Activated T-helper 17 cell treated with anti-CD3 and anti-CD28 coated beads, Interleukin-2, amount 50 U/mL, for 72 hours (primary cell): ENCODE data around the gene CENPVL3. TPM values are rescaled to one million over a fixed set of nuclear protein-coding genes. Genes with fewer than 3 reads are reported as not detected.
"Not testable (repeated sequence)": the region's sequence is repeated elsewhere in the genome, so short reads cannot be mapped to it uniquely, and the experiment has no call there.

Experiments used
- ATAC-seq: fragments of 150-1000 bp; cut with Tn5 transposase; replicated peaks from 2 replicates; pipeline ENCODE4 v1.10.0; 2021; ENCODE audit warnings: mild to moderate bottlenecking, moderate library complexity
- H3K27ac Mint-ChIP-seq: one replicate; pipeline ENCODE4 v1.8.0; 2022; ENCODE audit warnings: mixed read lengths
- H3K27me3 Mint-ChIP-seq: one replicate; pipeline ENCODE4 v1.8.0; 2022; ENCODE audit warnings: mixed read lengths
- H3K36me3 Mint-ChIP-seq: one replicate; pipeline ENCODE4 v1.8.0; 2022; ENCODE audit warnings: low read depth, mild to moderate bottlenecking, mixed read lengths
- H3K4me1 Mint-ChIP-seq: one replicate; pipeline ENCODE4 v1.8.0; 2022; ENCODE audit warnings: mixed read lengths
- H3K4me3 Mint-ChIP-seq: one replicate; pipeline ENCODE4 v1.8.0; 2022; ENCODE audit warnings: mild to moderate bottlenecking, mixed read lengths
- H3K9me3 Mint-ChIP-seq: one replicate; pipeline ENCODE4 v1.8.0; 2022; ENCODE audit warnings: mixed read lengths
- total RNA-seq, 2 donors: library from RNA; stranded (reverse); gene quantifications; one replicate each; pipeline ENCODE4 v1.2.3, GENCODE V29; 2022

CENPVL3 gene
- total RNA-seq = not detected

DNA sequence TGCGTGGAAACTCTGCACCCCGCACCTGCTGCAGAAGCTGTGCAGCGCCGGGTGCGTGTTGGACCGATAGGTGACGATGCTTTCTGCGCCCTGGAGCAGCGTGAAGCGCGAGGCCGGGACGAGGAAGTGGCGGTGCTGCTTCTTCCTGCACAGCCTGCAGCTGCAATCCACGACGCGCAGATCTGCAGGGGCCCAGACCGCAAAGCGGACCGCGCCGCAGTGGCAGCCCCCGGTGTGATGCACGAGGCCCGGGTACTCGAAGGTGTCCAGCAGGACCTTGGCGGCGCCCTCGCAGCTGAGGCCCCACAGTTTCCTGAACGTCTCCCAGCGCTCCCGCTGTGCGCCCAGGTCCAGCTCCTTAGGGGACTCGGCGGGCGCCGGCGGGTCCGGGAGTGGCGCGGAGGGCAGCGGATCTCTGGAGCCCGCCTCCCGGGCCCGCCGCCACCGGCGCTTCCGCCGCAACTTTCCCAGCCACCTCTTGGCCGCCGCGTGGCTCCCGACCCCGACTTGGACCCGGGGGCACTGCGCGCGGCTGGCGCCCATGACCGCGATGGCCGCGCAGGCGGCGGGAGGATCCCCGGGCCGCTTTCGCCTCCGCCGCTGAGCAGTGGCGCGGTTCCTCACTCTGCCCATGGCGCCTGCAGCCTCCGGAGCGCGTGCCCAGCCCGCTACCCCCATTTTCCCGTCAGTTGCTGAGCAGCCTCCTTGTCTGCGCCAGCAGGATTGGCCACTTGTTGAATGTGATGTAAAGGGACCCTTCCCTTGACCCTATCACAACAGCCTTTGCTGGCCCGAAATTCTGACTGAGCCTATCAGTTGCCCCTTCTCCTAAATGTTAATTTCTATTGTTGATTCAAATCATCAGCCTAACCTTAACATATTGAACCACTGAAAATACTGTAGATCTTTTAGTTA is at the start of gene CENPVL3:
CENPVL3 (minus strand) TSS at position 672 of the 915 bp plus-strand sequence; CDS start at position 633, 39 bp downstream.
- not testable (repeated sequence) for H3K9me3 Mint-ChIP-seq, H3K36me3 Mint-ChIP-seq, ATAC-seq, H3K27ac Mint-ChIP-seq, H3K4me1 Mint-ChIP-seq
- Mint-ChIP-seq H3K4me3 (peak within 1 kb of the TSS; percentile 55), H3K27me3 (peaks cover 45% of the 10 kb centered on the region)

DNA sequence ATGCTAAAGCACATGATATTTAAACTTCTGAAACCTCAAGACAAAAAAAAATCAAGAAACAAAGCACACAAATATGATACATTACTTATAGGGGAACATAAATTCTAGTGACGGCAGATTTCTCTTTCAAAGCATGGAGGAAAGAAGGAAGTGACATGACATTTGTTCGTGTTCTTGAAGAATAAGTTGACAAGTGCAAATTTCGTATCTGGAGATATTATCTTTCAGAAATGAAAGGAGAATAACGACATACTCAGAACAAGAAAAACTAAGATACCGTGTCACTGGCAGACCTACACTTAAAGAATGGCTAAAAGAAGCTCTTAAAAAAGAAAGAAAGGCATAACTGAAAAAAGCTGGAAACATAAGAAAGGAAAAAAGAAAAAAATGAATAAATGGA is 47.3 kb upstream of the CENPVL3 start:
- peaks cover 9% of the 10 kb centered on the region for H3K27me3 Mint-ChIP-seq
- ATAC-seq = no peak
- no peak overlapping the region for H3K4me3 Mint-ChIP-seq

DNA sequence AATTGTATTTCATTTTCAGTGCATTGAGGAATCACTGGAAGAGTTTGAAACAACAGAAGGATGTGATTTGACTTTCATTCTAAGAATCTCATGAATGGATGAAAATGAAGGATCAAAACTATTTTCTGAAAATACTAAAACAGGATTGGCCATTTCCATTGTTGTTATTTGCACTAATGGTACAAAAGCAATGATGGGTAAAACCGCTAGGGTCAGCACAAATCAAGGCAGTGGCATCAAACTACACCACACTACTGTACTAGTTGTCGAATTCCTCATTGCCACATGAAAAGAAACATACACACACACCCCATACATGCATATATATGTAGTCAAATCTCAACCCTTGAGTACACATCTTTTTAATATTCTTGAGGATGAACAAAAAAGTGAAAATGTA is 24.7 kb upstream of the CENPVL3 start:
- no peak for ATAC-seq
- Mint-ChIP-seq H3K27me3 (peaks cover 23% of the 10 kb centered on the region), H3K4me1 (no peaks in the 10 kb centered on the region), H3K36me3 (no peaks in the 10 kb centered on the region), H3K27ac (no peak overlapping the region), H3K4me3 (no peak overlapping the region), H3K9me3 (no peaks in the 10 kb centered on the region)

More for the DNA sequence above, 47.3 kb upstream of the CENPVL3 start:
- Mint-ChIP-seq H3K27ac (no peak overlapping the region), H3K36me3 (no peaks in the 10 kb centered on the region), H3K9me3 (no peaks in the 10 kb centered on the region), H3K4me1 (no peaks in the 10 kb centered on the region)

DNA sequence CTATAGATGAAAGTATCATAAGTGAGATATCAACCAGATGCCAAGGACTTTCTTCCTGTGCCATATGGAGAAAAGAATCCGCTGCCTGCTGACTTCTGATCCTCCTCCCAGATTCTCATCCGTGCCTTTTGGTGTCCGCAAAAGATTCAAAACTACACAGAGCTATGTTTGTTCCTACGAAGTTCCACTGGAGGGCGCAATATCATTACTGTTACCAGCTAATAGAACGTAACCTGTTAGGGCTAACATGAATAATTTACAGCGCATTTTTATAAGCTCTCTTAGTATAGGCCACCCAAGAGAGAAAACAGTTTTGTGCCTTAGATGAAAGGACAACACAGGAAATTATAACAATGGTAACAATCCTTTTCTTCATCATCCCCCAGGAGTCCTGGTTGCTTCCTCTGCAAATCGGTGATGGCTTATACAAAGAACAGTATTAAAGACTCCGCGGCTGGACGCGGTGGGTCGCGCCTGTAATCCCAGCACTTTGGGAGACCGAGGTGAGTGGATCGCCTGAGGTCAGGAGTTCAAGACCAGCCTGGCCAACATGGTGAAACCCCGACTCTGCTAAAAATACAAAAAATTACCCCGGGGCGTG is 22.8 kb upstream of the CENPVL3 start:
- ATAC-seq = no peak
- no peaks in the 10 kb centered on the region for H3K4me1 Mint-ChIP-seq

DNA sequence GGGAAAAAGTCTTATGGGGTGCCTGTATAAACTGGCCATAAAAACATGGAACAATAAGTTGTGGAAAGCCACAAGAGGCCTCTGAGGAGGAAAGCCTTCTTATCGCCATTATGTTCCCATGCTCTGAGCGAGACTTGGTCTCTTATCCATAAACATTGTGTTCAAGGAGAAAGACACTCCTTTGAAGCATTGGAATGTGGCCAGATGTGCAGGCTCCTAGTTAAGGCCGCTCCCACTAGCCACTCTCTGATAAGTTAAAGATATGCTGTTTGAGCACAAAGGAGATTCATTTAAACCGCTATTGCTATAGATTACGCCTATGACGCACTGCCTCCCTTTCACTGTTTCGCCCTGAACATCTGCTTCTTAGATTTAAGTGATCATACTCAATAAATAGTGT is 17.8 kb upstream of the CENPVL3 start:
- H3K27me3 Mint-ChIP-seq = peaks cover 14% of the 10 kb centered on the region
- H3K36me3 Mint-ChIP-seq, H3K27ac Mint-ChIP-seq, ATAC-seq, H3K4me3 Mint-ChIP-seq, H3K4me1 Mint-ChIP-seq, H3K9me3 Mint-ChIP-seq: not testable (repeated sequence)

More for the DNA sequence above, 22.8 kb upstream of the CENPVL3 start:
- no peaks in the 10 kb centered on the region for H3K9me3 Mint-ChIP-seq
- H3K4me3 Mint-ChIP-seq = no peak overlapping the region
- no peaks in the 10 kb centered on the region for H3K36me3 Mint-ChIP-seq
- peaks cover 22% of the 10 kb centered on the region for H3K27me3 Mint-ChIP-seq
- no peak overlapping the region for H3K27ac Mint-ChIP-seq

DNA sequence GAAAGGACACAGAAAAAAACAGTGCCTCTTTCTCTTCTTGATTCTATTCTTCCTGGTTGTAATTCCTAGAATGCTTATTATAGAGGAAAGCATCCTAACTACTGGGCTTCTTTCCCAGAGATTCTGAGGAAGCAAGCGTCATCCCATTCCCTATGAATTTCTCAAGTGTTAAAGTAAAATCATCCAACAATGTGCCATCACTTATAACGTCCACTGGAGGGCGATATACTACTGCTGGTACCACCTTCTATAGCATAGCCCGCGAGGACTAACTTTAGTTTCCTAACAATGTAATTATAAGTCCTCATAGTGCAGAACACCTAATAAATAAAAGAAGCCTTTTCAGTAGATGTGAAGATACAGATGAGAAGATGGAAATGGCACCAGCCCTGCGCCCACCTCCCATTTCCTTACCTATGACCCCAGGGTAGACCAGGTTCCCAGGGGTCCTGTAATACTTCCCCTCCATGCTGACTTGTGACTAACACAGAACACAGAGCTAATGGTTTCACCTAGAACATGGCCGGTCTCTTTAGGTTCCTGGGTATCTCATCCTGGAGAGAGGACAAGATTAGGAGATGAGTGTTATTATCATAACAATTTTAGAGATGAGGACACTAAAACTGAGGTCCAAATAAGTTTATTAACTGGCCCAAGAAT is 4.2 kb downstream of the CENPVL3 start:
- H3K4me3 Mint-ChIP-seq = no peak overlapping the region
- H3K27ac Mint-ChIP-seq = no peak overlapping the region
- no peaks in the 10 kb centered on the region for H3K4me1 Mint-ChIP-seq
- no peak for ATAC-seq
- H3K36me3 Mint-ChIP-seq = no peaks in the 10 kb centered on the region
- no peaks in the 10 kb centered on the region for H3K9me3 Mint-ChIP-seq
- peaks cover 31% of the 10 kb centered on the region for H3K27me3 Mint-ChIP-seq

DNA sequence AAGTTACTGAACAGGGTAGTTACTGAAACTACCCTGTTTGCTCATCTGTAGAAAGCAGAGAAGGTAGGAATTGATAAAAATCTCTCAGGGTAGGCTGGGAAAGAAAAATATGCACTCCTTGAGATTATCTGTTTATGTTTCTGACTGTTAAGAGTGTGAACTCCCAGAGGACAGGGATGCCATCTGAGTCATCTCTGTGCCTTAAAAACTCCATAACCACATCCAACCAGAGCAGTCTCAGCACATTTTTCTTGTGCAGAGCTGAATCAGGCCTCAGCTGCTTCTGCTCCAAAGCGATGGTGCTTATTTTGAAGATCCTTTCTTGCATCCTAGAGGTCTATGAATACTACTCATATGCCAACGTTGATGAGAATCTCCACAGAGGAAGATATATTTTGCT is 9.9 kb downstream of the CENPVL3 start:
- H3K36me3 Mint-ChIP-seq = no peaks in the 10 kb centered on the region
- peaks cover 8% of the 10 kb centered on the region for H3K27me3 Mint-ChIP-seq
- H3K4me3 Mint-ChIP-seq = peak overlapping the region; percentile 48
- H3K4me1 Mint-ChIP-seq = peaks cover 4% of the 10 kb centered on the region
- no peaks in the 10 kb centered on the region for H3K9me3 Mint-ChIP-seq
- peak; percentile 34 for ATAC-seq
- no peak overlapping the region for H3K27ac Mint-ChIP-seq

DNA sequence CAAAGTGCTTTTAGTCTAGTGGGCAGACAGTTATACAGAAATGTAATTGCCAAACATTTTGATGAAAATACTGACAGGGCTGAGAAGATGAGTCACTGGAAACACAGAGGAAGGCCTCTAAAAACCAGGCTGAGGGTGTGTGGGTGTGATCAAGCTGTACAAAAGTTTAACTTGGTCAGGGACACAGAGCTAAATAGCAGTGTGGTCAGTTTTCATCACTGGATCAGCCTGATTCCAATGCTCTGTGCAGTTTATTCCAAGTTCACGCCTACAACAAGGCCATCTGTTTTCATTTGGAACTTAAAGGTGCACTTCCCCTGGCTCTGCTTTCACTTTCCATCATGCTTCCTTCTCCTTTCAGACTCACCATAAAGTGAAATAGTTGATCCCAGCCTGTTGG is 10.6 kb downstream of the CENPVL3 start:
- no peaks in the 10 kb centered on the region for H3K9me3 Mint-ChIP-seq
- H3K4me1 Mint-ChIP-seq = peaks cover 4% of the 10 kb centered on the region
- no peak overlapping the region for H3K27ac Mint-ChIP-seq
- H3K4me3 Mint-ChIP-seq = peak overlapping the region; percentile 48
- H3K36me3 Mint-ChIP-seq = no peaks in the 10 kb centered on the region
- peak; percentile 52 for ATAC-seq
- peaks cover 6% of the 10 kb centered on the region for H3K27me3 Mint-ChIP-seq

DNA sequence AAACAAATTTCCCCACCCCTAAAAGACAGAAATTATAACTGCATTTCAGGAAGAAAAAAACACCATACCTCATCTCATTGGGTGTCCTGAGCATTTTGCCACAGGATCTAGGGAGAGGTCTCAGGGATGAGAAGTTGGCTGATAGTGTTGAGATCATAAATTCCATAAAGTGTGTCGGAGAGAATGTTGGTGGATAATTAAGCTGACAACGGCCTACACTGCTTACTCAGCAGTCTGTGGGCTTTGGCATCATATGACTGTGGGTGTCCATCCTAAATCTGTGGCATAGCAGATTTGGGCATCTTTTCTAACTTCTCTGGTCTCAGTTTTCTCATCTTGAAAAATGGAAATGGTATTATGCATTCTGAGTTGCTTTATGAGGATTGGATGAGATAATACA is 12.3 kb downstream of the CENPVL3 start:
- ATAC-seq = no peak
- Mint-ChIP-seq H3K27me3 (no peaks in the 10 kb centered on the region), H3K27ac (no peak overlapping the region), H3K9me3 (no peaks in the 10 kb centered on the region), H3K36me3 (no peaks in the 10 kb centered on the region), H3K4me3 (no peak overlapping the region), H3K4me1 (peaks cover 4% of the 10 kb centered on the region)

DNA sequence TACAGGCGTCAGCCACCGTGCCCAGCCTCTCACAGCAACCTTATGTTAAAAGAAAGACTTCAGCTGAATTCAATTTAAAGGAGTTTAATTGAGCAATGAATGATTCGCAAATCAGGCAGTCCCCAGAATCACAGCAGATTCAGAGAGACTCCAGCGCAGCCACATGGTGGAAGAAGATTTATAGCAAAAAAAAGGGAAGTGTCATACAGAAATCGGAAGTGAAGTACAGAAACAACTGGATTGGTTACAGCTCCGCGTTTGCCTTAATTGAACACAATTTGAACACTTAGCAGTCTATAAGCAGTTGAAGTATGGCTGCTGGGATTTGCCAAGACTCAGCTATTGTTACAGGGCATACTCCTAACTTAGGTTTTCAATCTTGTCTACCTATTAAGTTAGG is 19.8 kb downstream of the CENPVL3 start:
- Mint-ChIP-seq H3K27ac (no peak overlapping the region), H3K4me3 (no peak overlapping the region), H3K36me3 (no peaks in the 10 kb centered on the region), H3K9me3 (no peaks in the 10 kb centered on the region), H3K4me1 (no peaks in the 10 kb centered on the region), H3K27me3 (peaks cover 22% of the 10 kb centered on the region)
- no peak for ATAC-seq

DNA sequence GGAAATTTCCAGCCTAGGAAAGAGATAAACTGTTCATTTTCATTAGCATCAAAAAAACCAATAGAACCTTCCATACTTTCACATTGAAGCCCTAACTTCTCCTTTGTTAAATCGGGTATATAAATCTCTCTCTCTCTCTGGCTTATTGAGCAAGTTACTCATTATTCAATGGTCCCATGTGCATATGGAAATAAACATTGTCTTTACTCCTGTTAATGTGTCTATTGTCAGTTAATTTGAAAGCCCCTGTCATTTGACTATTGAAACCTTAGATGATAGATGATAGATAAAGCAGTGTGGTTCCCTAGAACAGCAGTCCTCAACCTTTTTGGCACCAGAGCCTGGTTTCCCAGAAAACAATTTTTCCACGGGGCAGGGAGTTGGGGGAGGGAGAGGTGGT is 46.8 kb downstream of the CENPVL3 start:
- no peaks in the 10 kb centered on the region for H3K36me3 Mint-ChIP-seq
- no peaks in the 10 kb centered on the region for H3K9me3 Mint-ChIP-seq
- ATAC-seq = no peak
- H3K4me1 Mint-ChIP-seq = no peaks in the 10 kb centered on the region
- H3K27me3 Mint-ChIP-seq = no peaks in the 10 kb centered on the region
- no peak overlapping the region for H3K27ac Mint-ChIP-seq
- H3K4me3 Mint-ChIP-seq = no peak overlapping the region

DNA sequence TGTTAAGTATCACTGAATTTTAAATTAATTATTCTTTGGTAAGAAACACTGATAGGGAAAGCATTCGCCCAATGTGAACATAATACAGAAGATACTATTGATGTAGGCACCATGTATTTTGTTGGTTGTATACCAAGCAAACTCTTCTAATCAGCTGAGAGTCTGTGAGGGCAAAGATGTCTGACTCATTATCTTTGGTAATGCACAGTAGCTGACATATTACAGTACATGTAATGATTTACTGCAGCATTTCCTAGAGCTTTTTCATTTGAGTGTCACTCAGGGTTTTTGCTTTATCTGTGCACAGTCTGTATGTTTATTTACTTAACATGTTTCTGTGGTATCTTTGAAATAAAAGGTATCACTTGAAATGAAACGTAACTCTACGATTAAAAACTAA is 49.2 kb downstream of the CENPVL3 start:
- Mint-ChIP-seq H3K27me3 (no peaks in the 10 kb centered on the region), H3K4me3 (no peak overlapping the region), H3K27ac (no peak overlapping the region), H3K36me3 (no peaks in the 10 kb centered on the region), H3K9me3 (no peaks in the 10 kb centered on the region), H3K4me1 (no peaks in the 10 kb centered on the region)
- ATAC-seq = no peak

DNA sequence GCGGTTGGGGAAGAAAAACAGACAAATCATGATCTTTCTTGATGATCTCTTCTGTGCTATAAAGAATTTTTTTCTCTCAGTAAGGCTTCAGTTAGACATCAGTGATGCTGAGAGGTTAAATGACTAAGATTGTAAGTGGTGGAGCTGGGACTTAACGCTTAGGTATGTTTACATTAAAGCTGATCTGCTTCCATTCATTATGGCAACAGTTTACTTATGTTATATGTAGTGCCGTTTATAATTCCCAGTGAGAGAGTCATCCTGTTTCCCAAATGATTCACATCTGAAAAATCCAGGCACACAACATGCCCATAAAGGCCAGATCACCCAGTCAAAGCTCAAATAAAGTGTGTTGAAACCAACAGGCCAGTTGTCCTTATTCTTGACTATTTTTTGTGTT is 50.1 kb downstream of the CENPVL3 start:
- Mint-ChIP-seq H3K27ac (no peak overlapping the region), H3K4me3 (no peak overlapping the region), H3K9me3 (no peaks in the 10 kb centered on the region), H3K27me3 (no peaks in the 10 kb centered on the region), H3K36me3 (no peaks in the 10 kb centered on the region), H3K4me1 (no peaks in the 10 kb centered on the region)
- no peak for ATAC-seq
